Measurements from ENCODE around the gene ARHGAP4.

ARHGAP4 gene

GRCh38 chrX:153927922-153928760 lies 2.1 kb upstream of the ARHGAP4 start:
- TF ChIP-seq, protein P1, sequence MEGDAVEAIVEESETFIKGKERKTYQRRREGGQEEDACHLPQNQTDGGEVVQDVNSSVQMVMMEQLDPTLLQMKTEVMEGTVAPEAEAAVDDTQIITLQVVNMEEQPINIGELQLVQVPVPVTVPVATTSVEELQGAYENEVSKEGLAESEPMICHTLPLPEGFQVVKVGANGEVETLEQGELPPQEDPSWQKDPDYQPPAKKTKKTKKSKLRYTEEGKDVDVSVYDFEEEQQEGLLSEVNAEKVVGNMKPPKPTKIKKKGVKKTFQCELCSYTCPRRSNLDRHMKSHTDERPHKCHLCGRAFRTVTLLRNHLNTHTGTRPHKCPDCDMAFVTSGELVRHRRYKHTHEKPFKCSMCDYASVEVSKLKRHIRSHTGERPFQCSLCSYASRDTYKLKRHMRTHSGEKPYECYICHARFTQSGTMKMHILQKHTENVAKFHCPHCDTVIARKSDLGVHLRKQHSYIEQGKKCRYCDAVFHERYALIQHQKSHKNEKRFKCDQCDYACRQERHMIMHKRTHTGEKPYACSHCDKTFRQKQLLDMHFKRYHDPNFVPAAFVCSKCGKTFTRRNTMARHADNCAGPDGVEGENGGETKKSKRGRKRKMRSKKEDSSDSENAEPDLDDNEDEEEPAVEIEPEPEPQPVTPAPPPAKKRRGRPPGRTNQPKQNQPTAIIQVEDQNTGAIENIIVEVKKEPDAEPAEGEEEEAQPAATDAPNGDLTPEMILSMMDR (IDR thresholded peaks at IDR 0.05; ENCODE audit: low read depth, low read length, missing control alignments): peak; percentile 6
- H3K4me3 ChIP-seq (ENCODE audit: low read depth, low read length): peak overlapping the region; percentile 55
- in situ Hi-C loops (cut with HindIII; ENCODE audit: low sequenced_read_pairs): no loop called here
- peak; percentile 94 for DNase-seq (ENCODE audit: low read depth)

- no peak for DNase-seq (ENCODE audit: low read depth)
- in situ Hi-C loops (cut with HindIII; ENCODE audit: low sequenced_read_pairs): no loop called here
- TF ChIP-seq, protein P1 (IDR thresholded peaks at IDR 0.05; ENCODE audit: low read depth, low read length, missing control alignments): no peak
- peak overlapping the region; percentile 55 for H3K4me3 ChIP-seq (ENCODE audit: low read depth, low read length)
Observed at GRCh38 chrX:153927672-153927921, 1.5 kb upstream of the ARHGAP4 start.

- TF ChIP-seq, protein P1 (IDR thresholded peaks at IDR 0.05; ENCODE audit: low read depth, low read length, missing control alignments): no peak
- in situ Hi-C loops (cut with HindIII; ENCODE audit: low sequenced_read_pairs): no loop called here
- peak overlapping the region; percentile 55 for H3K4me3 ChIP-seq (ENCODE audit: low read depth, low read length)
- DNase-seq (ENCODE audit: low read depth): no peak
Observed at GRCh38 chrX:153926858-153927671, 1.0 kb upstream of the ARHGAP4 start.

GRCh38 chrX:153926552-153926857 lies 441 bp upstream of the ARHGAP4 start:
- in situ Hi-C loops (cut with HindIII; ENCODE audit: low sequenced_read_pairs): no loop called here
- TF ChIP-seq, protein P1 (IDR thresholded peaks at IDR 0.05; ENCODE audit: low read depth, low read length, missing control alignments): no peak
- no peak overlapping the region for H3K4me3 ChIP-seq (ENCODE audit: low read depth, low read length)
- no peak for DNase-seq (ENCODE audit: low read depth)

DNA sequence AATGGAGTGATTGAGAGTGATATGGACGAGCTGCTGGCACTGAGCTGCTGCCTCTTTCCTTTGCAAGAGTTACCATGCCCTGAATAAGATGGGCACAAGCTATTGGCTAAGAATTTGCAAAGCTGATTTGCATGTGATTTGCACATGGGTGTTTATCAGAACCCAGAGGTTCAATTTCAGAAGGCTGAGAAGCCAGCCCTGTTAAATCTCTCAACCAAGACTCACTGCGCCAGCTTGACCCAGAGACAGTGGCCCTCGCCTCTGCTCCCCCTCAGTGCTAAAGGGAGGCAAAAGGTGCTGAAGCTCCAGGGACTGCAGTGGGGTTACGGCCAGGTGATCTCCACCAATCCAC lies 701 bp downstream of the ARHGAP4 start:
- DNase-seq (ENCODE audit: low read depth): no peak
- H3K4me3 ChIP-seq (ENCODE audit: low read depth, low read length): no peak overlapping the region
- TF ChIP-seq, protein P1 (IDR thresholded peaks at IDR 0.05; ENCODE audit: low read depth, low read length, missing control alignments): no peak
- in situ Hi-C loops (cut with HindIII; ENCODE audit: low sequenced_read_pairs): no loop called here

DNA sequence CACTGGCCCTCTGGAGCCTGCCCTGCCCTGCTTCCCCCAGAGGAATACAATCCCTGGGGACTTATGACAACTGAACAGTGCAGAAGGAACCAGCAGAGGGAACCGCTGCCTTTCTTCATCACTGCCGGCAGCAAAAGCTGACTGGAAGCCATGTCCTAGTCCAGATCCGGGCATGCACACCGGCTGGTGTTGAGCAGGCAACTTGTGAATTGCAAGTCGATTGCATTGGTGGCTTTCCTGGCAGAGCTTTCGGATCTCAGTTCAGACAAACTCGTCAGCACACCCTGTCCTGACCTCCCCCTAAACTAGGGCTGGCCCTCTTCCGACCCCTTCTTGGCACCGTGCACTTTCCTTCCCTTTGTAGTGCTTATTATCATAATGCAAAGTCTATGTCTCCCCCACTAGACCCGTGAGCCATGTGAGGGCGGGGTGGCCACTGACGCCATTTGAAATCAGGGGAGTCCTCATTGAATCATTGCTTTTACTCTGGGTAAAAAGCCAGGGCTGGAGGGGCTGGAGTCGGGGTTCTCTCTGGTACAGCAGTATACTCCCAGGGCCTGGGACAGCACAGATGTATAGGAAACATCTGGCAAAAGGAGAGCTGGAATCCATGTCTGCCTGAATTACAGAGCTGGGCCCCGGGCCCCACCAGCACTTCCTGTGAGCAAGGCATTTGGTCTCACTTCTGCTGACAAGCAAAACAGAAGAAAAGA lies 1.8 kb downstream of the ARHGAP4 start:
- TF ChIP-seq, protein P1 (IDR thresholded peaks at IDR 0.05; ENCODE audit: low read depth, low read length, missing control alignments): peak; percentile 4
- DNase-seq (ENCODE audit: low read depth): no peak
- in situ Hi-C loops (cut with HindIII; ENCODE audit: low sequenced_read_pairs): no loop called here
- H3K4me3 ChIP-seq (ENCODE audit: low read depth, low read length): no peak overlapping the region
